HG02588 (cell line): ENCODE measurements around the gene RAPGEF1.
A peak's percentile ranks its signal among the peaks of the same experiment; 100 is the strongest.

Source experiments
- ATAC-seq: cut with Tn5 transposase; IDR thresholded peaks from one replicate; pipeline ENCODE4 v1.9.1; 2021; ENCODE audit warnings: mild to moderate bottlenecking, moderate library complexity; ENCODE audit not compliant: unreplicated experiment

The RAPGEF1 gene

GRCh38 chr9:131545003-131545785 lies 194.7 kb downstream of the RAPGEF1 start, which contains the start of gene PRRT1B:
Gene PRRT1B, plus strand, starts transcription at chr9:131545523. Its CDS starts 93 bp downstream, at chr9:131545616.
- no peak for ATAC-seq

- no peak for ATAC-seq
Measured at GRCh38 chr9:131543141-131543540, 196.7 kb downstream of the RAPGEF1 start.

GRCh38 chr9:131539223-131539923 lies 200.5 kb downstream of the RAPGEF1 start:
- no peak for ATAC-seq

GRCh38 chr9:131537946-131538345 lies 201.9 kb downstream of the RAPGEF1 start:
- no peak for ATAC-seq

- no peak for ATAC-seq
Measured at GRCh38 chr9:131534721-131535237, 205.1 kb downstream of the RAPGEF1 start.

GRCh38 chr9:131530920-131531832 lies 208.7 kb downstream of the RAPGEF1 start, which contains the start of gene UCK1:
Gene UCK1, minus strand, starts transcription at chr9:131531263. Its CDS starts 89 bp downstream, at chr9:131531174.
- ATAC-seq: peak; percentile 82

- ATAC-seq: peak; percentile 26
Measured at GRCh38 chr9:131530546-131530919, 209.3 kb downstream of the RAPGEF1 start.

- ATAC-seq: no peak
Measured at GRCh38 chr9:131529597-131530545, 210.0 kb downstream of the RAPGEF1 start.

GRCh38 chr9:131528886-131529505 lies 210.9 kb downstream of the RAPGEF1 start:
- ATAC-seq: no peak

GRCh38 chr9:131528186-131528585 lies 211.7 kb downstream of the RAPGEF1 start:
- ATAC-seq: no peak
